Bronchial epithelial cell (primary cell): ENCODE data around the gene VANGL2. TPM values are rescaled to one million over a fixed set of nuclear protein-coding genes. Genes with fewer than 3 reads are reported as not detected.

ENCODE experiments used
- DNase-seq: peaks from one replicate; pipeline ENCODE4 v3.0.0-alpha.2; 2010; ENCODE audit warnings: low read depth
- FAIRE-seq: peaks from 2 replicates; lab custom pipeline; 2011; peaks lifted over from hg19 to GRCh38; lab: Jason Lieb, UNC
- H3K27me3 ChIP-seq: 2 replicates; pipeline ENCODE4 v1.5.1; 2011; ENCODE audit warnings: low read length; ENCODE audit not compliant: control insufficient read depth, insufficient read depth
- H3K36me3 ChIP-seq: 2 replicates; pipeline ENCODE4 v1.5.1; 2011; ENCODE audit warnings: low read length; ENCODE audit not compliant: control insufficient read depth, insufficient read depth
- H3K4me3 ChIP-seq: 2 replicates; pipeline ENCODE4 v1.5.1; 2011; ENCODE audit warnings: mild to moderate bottlenecking, low read depth, low read length, control low read depth
- CTCF ChIP-seq: IDR thresholded peaks from 2 replicates; pipeline ENCODE4 v1.5.1; 2011; ENCODE audit warnings: mild to moderate bottlenecking, moderate library complexity, low read length, control low read depth, inconsistent platforms; ENCODE audit not compliant: insufficient read depth, severe bottlenecking
- total RNA-seq: library from RNA; depleted of rRNA; stranded (reverse); fragments of >200 nt; gene quantifications from 2 replicates; pipeline ENCODE4 v1.2.1, GENCODE V29; 2014

Gene VANGL2
- total RNA-seq, 1 donor from 2014 or later: 1.6 TPM

- no peaks in the 10 kb centered on the region for H3K27me3 ChIP-seq
- DNase-seq: no peak
- no peak for TF ChIP-seq CTCF
- H3K36me3 ChIP-seq: no peaks in the 10 kb centered on the region
- H3K4me3 ChIP-seq: no peak overlapping the region
- FAIRE-seq: no peak
Observed at GRCh38 chr1:160431571-160431970, 31.2 kb downstream of the VANGL2 start.

- H3K27me3 ChIP-seq: no peaks in the 10 kb centered on the region
- DNase-seq: peak; percentile 11
Observed at GRCh38 chr1:160432371-160432786, 32.0 kb downstream of the VANGL2 start.

GRCh38 chr1:160436966-160437365, 36.6 kb downstream of the VANGL2 start:
- FAIRE-seq: no peak
- no peak for TF ChIP-seq CTCF

More at GRCh38 chr1:160432371-160432786, 32.0 kb downstream of the VANGL2 start:
- H3K36me3 ChIP-seq: no peaks in the 10 kb centered on the region
- FAIRE-seq: no peak
- no peak for TF ChIP-seq CTCF
- H3K4me3 ChIP-seq: no peak overlapping the region

GRCh38 chr1:160437432-160438316, 37.3 kb downstream of the VANGL2 start:
- H3K4me3 ChIP-seq: no peak overlapping the region
- DNase-seq (no peak), FAIRE-seq (no peak)
- H3K27me3 ChIP-seq: no peaks in the 10 kb centered on the region
- H3K36me3 ChIP-seq: no peaks in the 10 kb centered on the region
- no peak for TF ChIP-seq CTCF

More at GRCh38 chr1:160436966-160437365, 36.6 kb downstream of the VANGL2 start:
- Histone ChIP-seq H3K27me3 (no peaks in the 10 kb centered on the region), H3K4me3 (no peak overlapping the region), H3K36me3 (no peaks in the 10 kb centered on the region)
- no peak for DNase-seq

- FAIRE-seq (no peak), DNase-seq (no peak)
- H3K27me3 ChIP-seq: no peaks in the 10 kb centered on the region
- no peak for TF ChIP-seq CTCF
- H3K36me3 ChIP-seq: no peaks in the 10 kb centered on the region
- no peak overlapping the region for H3K4me3 ChIP-seq
Observed at GRCh38 chr1:160438317-160438918, 38.1 kb downstream of the VANGL2 start.
